ENCODE results near the gene TNFSF10.

Gene TNFSF10

GRCh38 chr3:172515130-172515918 lies 7.9 kb downstream of the TNFSF10 start (continued):
- TF ChIP-seq, protein P1, sequence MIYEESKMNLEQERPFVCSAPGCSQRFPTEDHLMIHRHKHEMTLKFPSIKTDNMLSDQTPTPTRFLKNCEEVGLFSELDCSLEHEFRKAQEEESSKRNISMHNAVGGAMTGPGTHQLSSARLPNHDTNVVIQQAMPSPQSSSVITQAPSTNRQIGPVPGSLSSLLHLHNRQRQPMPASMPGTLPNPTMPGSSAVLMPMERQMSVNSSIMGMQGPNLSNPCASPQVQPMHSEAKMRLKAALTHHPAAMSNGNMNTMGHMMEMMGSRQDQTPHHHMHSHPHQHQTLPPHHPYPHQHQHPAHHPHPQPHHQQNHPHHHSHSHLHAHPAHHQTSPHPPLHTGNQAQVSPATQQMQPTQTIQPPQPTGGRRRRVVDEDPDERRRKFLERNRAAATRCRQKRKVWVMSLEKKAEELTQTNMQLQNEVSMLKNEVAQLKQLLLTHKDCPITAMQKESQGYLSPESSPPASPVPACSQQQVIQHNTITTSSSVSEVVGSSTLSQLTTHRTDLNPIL (CRISPR knock-in tag; IDR thresholded peaks at IDR 0.05; ENCODE audit: low read depth): no peak
- no peak for TF ChIP-seq ARNTL (CRISPR knock-in tag; IDR thresholded peaks at IDR 0.05; ENCODE audit: borderline replicate concordance, low read depth)

- no peak for TF ChIP-seq ZC3H10 (CRISPR knock-in tag; IDR thresholded peaks at IDR 0.05)
- TF ChIP-seq TCF4 (CRISPR knock-in tag; IDR thresholded peaks at IDR 0.05; ENCODE audit: borderline replicate concordance): no peak
- no peak for TF ChIP-seq TSHZ2 (CRISPR knock-in tag; IDR thresholded peaks at IDR 0.05)
- no peak for TF ChIP-seq ZNF70 (CRISPR knock-in tag; IDR thresholded peaks at IDR 0.05)
- TF ChIP-seq, protein P2, sequence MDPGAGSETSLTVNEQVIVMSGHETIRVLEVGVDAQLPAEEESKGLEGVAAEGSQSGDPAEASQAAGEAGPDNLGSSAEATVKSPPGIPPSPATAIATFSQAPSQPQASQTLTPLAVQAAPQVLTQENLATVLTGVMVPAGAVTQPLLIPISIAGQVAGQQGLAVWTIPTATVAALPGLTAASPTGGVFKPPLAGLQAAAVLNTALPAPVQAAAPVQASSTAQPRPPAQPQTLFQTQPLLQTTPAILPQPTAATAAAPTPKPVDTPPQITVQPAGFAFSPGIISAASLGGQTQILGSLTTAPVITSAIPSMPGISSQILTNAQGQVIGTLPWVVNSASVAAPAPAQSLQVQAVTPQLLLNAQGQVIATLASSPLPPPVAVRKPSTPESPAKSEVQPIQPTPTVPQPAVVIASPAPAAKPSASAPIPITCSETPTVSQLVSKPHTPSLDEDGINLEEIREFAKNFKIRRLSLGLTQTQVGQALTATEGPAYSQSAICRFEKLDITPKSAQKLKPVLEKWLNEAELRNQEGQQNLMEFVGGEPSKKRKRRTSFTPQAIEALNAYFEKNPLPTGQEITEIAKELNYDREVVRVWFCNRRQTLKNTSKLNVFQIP (CRISPR knock-in tag; IDR thresholded peaks at IDR 0.05; ENCODE audit: borderline replicate concordance, low read depth): no peak
- no peak for TF ChIP-seq GLIS3 (CRISPR knock-in tag; IDR thresholded peaks at IDR 0.05)
- TF ChIP-seq ZFP30 (CRISPR knock-in tag; IDR thresholded peaks at IDR 0.05): no peak
- no peak for TF ChIP-seq OSR1 (CRISPR knock-in tag; IDR thresholded peaks at IDR 0.05)
- no peak for TF ChIP-seq ARNTL (CRISPR knock-in tag; IDR thresholded peaks at IDR 0.05; ENCODE audit: borderline replicate concordance, low read depth)
- TF ChIP-seq PPARA (CRISPR knock-in tag; IDR thresholded peaks at IDR 0.05; ENCODE audit: borderline replicate concordance): no peak
- no peak for TF ChIP-seq ZNF565 (CRISPR knock-in tag; conservative IDR thresholded peaks at IDR 0.05; ENCODE audit: low read depth)
- TF ChIP-seq ISL1 (CRISPR knock-in tag; IDR thresholded peaks at IDR 0.05): no peak
- TF ChIP-seq, protein P3, sequence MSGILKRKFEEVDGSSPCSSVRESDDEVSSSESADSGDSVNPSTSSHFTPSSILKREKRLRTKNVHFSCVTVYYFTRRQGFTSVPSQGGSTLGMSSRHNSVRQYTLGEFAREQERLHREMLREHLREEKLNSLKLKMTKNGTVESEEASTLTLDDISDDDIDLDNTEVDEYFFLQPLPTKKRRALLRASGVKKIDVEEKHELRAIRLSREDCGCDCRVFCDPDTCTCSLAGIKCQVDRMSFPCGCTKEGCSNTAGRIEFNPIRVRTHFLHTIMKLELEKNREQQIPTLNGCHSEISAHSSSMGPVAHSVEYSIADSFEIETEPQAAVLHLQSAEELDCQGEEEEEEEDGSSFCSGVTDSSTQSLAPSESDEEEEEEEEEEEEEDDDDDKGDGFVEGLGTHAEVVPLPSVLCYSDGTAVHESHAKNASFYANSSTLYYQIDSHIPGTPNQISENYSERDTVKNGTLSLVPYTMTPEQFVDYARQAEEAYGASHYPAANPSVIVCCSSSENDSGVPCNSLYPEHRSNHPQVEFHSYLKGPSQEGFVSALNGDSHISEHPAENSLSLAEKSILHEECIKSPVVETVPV (CRISPR knock-in tag; IDR thresholded peaks at IDR 0.05): no peak
- TF ChIP-seq BACH2 (CRISPR knock-in tag; IDR thresholded peaks at IDR 0.05; ENCODE audit: borderline replicate concordance): no peak
- ATAC-seq: no peak
These were observed 8.6 kb downstream of the TNFSF10 start for GRCh38 chr3:172514678-172515077.

- TF ChIP-seq GLIS3 (CRISPR knock-in tag; IDR thresholded peaks at IDR 0.05) (no peak), TOX (CRISPR knock-in tag; IDR thresholded peaks at IDR 0.05; ENCODE audit: borderline replicate concordance) (no peak), BACH2 (CRISPR knock-in tag; IDR thresholded peaks at IDR 0.05; ENCODE audit: borderline replicate concordance) (no peak)
- no peak for ATAC-seq
These were observed 9.7 kb downstream of the TNFSF10 start for GRCh38 chr3:172513488-172513887.

- no peak for TF ChIP-seq ZNF70 (CRISPR knock-in tag; IDR thresholded peaks at IDR 0.05)
- no peak for TF ChIP-seq ZFP30 (CRISPR knock-in tag; IDR thresholded peaks at IDR 0.05)
- TF ChIP-seq TSHZ2 (CRISPR knock-in tag; IDR thresholded peaks at IDR 0.05): no peak
- TF ChIP-seq, protein P2 (CRISPR knock-in tag; IDR thresholded peaks at IDR 0.05; ENCODE audit: borderline replicate concordance, low read depth): no peak
- ATAC-seq: no peak
These were observed 11.2 kb downstream of the TNFSF10 start for GRCh38 chr3:172511783-172512762.
